GM23338 (cell line): ENCODE measurements around the gene KDM4C.

Source experiments
- EZH2 ChIP-seq: fragments of 200-600 bp; sonication (generic); IDR thresholded peaks from one replicate; pipeline ENCODE4 v1.8.0; 2017; ENCODE audit warnings: antibody characterized with exemption, mild to moderate bottlenecking, low read depth; ENCODE audit not compliant: unreplicated experiment
- EZH2phosphoT487 ChIP-seq: fragments of 200-600 bp; sonication (generic); IDR thresholded peaks from one replicate; pipeline ENCODE4 v1.8.1; 2018; ENCODE audit warnings: antibody characterized with exemption; ENCODE audit not compliant: unreplicated experiment
- POLR2AphosphoS5 ChIP-seq: IDR thresholded peaks from 2 replicates; pipeline ENCODE4 v1.6.1; 2016; ENCODE audit warnings: antibody characterized with exemption, low read depth
- TF ChIP-seq, protein P1 (sequence below), 2 experiments: fragments of 200-600 bp in 1 of 2; sonication (generic) in 1 of 2; conservative IDR thresholded peaks; 2 replicates each; pipeline versions ENCODE4 v1.5.1 to v1.6.1; 2016 to 2017; ENCODE audit warnings: antibody characterized with exemption in 2 of 2, low read depth in 2 of 2, mild to moderate bottlenecking in 2 of 2, moderate library complexity in 1 of 2
- TF ChIP-seq, protein P2 (sequence below): IDR thresholded peaks from one replicate; pipeline ENCODE4 v1.6.1; 2018; ENCODE audit warnings: antibody characterized with exemption; ENCODE audit not compliant: unreplicated experiment

DNA sequence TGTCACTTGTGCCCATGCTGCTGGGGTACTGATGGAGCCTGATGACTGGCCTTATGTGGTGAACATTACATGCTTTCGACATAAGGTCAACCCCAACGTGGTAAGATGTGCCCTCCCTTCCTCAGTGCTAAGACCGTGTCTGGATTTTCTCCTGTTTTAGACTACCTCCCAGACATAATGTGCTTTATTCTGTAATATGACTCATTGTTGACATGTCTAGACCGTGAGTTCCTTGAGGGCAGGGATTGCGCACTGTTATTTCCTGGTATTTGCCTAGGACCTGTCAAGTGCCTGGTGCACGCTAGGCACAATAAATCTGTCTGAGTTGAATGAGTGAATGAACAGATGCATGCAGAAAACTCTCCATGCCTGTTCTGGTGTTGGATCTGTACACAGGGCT lies 346.0 kb downstream of the KDM4C start:
- TF ChIP-seq POLR2AphosphoS5 (no peak), EZH2 (no peak), EZH2phosphoT487 (no peak)
- TF ChIP-seq, protein P1, sequence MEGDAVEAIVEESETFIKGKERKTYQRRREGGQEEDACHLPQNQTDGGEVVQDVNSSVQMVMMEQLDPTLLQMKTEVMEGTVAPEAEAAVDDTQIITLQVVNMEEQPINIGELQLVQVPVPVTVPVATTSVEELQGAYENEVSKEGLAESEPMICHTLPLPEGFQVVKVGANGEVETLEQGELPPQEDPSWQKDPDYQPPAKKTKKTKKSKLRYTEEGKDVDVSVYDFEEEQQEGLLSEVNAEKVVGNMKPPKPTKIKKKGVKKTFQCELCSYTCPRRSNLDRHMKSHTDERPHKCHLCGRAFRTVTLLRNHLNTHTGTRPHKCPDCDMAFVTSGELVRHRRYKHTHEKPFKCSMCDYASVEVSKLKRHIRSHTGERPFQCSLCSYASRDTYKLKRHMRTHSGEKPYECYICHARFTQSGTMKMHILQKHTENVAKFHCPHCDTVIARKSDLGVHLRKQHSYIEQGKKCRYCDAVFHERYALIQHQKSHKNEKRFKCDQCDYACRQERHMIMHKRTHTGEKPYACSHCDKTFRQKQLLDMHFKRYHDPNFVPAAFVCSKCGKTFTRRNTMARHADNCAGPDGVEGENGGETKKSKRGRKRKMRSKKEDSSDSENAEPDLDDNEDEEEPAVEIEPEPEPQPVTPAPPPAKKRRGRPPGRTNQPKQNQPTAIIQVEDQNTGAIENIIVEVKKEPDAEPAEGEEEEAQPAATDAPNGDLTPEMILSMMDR (conservative IDR thresholded peaks at IDR 0.05; ENCODE audit: low read depth in 2 of 2) = no peak
- TF ChIP-seq, protein P2, sequence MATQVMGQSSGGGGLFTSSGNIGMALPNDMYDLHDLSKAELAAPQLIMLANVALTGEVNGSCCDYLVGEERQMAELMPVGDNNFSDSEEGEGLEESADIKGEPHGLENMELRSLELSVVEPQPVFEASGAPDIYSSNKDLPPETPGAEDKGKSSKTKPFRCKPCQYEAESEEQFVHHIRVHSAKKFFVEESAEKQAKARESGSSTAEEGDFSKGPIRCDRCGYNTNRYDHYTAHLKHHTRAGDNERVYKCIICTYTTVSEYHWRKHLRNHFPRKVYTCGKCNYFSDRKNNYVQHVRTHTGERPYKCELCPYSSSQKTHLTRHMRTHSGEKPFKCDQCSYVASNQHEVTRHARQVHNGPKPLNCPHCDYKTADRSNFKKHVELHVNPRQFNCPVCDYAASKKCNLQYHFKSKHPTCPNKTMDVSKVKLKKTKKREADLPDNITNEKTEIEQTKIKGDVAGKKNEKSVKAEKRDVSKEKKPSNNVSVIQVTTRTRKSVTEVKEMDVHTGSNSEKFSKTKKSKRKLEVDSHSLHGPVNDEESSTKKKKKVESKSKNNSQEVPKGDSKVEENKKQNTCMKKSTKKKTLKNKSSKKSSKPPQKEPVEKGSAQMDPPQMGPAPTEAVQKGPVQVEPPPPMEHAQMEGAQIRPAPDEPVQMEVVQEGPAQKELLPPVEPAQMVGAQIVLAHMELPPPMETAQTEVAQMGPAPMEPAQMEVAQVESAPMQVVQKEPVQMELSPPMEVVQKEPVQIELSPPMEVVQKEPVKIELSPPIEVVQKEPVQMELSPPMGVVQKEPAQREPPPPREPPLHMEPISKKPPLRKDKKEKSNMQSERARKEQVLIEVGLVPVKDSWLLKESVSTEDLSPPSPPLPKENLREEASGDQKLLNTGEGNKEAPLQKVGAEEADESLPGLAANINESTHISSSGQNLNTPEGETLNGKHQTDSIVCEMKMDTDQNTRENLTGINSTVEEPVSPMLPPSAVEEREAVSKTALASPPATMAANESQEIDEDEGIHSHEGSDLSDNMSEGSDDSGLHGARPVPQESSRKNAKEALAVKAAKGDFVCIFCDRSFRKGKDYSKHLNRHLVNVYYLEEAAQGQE = no peak
